HG03442 (cell line): Measurements from ENCODE around the gene OR2T1.
"Not testable (repeated sequence)": the region's sequence is repeated elsewhere in the genome, so short reads cannot be mapped to it uniquely, and the experiment has no call there.

Experiments
- ATAC-seq: cut with Tn5 transposase; IDR thresholded peaks from one replicate; pipeline ENCODE4 v1.9.1; 2021; ENCODE audit warnings: mild to moderate bottlenecking, moderate library complexity; ENCODE audit not compliant: unreplicated experiment

Gene OR2T1

GRCh38 chr1:248433811-248434415, 31.1 kb downstream of the OR2T1 start:
- ATAC-seq = not testable (repeated sequence)

GRCh38 chr1:248434913-248435312, 32.1 kb downstream of the OR2T1 start:
- not testable (repeated sequence) for ATAC-seq

- ATAC-seq = not testable (repeated sequence)
Observed at GRCh38 chr1:248436303-248436702, 33.5 kb downstream of the OR2T1 start.

GRCh38 chr1:248438668-248439067, 35.8 kb downstream of the OR2T1 start:
- ATAC-seq = peak; percentile 49

GRCh38 chr1:248439283-248439682, 36.4 kb downstream of the OR2T1 start:
- not testable (repeated sequence) for ATAC-seq

GRCh38 chr1:248442500-248443277, 39.8 kb downstream of the OR2T1 start:
- not testable (repeated sequence) for ATAC-seq

GRCh38 chr1:248444603-248445002, 41.8 kb downstream of the OR2T1 start:
- not testable (repeated sequence) for ATAC-seq

GRCh38 chr1:248445399-248445798, 42.6 kb downstream of the OR2T1 start, which contains the start of gene OR2T2:
OR2T2 (plus strand) TSS chr1:248445637; CDS start chr1:248452798, 7,161 bp downstream.
- not testable (repeated sequence) for ATAC-seq

GRCh38 chr1:248448409-248449074, 45.7 kb downstream of the OR2T1 start:
- ATAC-seq = peak; percentile 57

GRCh38 chr1:248449821-248450465, 47.1 kb downstream of the OR2T1 start:
- not testable (repeated sequence) for ATAC-seq

GRCh38 chr1:248450466-248451145, 47.8 kb downstream of the OR2T1 start:
- peak; percentile 62 for ATAC-seq

GRCh38 chr1:248453619-248454018, 50.8 kb downstream of the OR2T1 start:
- ATAC-seq = not testable (repeated sequence)

GRCh38 chr1:248455045-248455444, 52.2 kb downstream of the OR2T1 start:
- ATAC-seq = not testable (repeated sequence)

GRCh38 chr1:248456635-248457034, 53.8 kb downstream of the OR2T1 start:
- not testable (repeated sequence) for ATAC-seq
